OCI-LY3 (cell line): Measurements from ENCODE around the gene RPGRIP1L.

Experiments
- EZH2phosphoT487 ChIP-seq: fragments of 200-600 bp; shearing (Covaris generic); IDR thresholded peaks from 2 replicates; pipeline ENCODE4 v1.6.1; 2018; ENCODE audit warnings: antibody characterized with exemption, mixed run types, low read depth
- TF ChIP-seq, protein P1 (sequence below): fragments of 200-600, 300-600 bp; sonication (generic); IDR thresholded peaks from 2 replicates; pipeline ENCODE4 v1.5.1; 2014; ENCODE audit warnings: antibody characterized with exemption, low read length, low read depth

DNA sequence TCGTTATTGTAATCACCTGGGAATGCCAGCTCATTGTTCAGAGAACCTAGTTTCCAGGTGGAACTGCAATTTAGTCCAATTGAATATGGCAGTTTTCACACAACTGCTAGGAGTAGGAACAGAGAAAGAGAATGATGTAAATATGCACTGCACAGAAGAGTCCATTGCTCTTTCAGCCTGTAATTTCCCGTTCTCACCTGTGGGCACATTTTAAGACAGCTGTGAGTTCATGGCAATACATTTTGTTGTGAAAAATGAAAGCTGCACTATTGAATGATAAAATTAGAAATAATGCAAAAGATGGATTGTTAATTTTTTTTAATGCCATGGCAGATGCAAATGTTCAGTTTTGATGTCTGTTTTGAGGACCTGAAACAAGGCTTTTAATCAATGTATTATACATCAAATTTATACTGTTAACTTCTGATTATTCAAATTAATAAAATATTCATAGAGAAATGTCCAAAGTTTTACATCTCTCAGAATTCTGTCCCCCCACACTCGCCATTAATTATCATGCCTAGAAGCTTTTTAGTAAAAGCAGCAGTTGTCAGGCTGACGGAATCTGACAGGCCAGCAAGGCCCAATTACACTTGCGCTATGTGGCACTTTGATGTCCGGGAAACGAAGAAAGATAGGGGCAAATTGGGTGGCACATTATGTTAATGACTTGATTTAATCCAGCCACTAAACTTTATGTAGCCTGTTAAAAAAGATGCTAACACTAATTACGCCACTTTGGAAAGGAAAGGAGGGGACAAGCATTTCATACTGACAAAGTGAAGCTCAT, 72.2 kb downstream of the RPGRIP1L start:
- TF ChIP-seq, protein P1, sequence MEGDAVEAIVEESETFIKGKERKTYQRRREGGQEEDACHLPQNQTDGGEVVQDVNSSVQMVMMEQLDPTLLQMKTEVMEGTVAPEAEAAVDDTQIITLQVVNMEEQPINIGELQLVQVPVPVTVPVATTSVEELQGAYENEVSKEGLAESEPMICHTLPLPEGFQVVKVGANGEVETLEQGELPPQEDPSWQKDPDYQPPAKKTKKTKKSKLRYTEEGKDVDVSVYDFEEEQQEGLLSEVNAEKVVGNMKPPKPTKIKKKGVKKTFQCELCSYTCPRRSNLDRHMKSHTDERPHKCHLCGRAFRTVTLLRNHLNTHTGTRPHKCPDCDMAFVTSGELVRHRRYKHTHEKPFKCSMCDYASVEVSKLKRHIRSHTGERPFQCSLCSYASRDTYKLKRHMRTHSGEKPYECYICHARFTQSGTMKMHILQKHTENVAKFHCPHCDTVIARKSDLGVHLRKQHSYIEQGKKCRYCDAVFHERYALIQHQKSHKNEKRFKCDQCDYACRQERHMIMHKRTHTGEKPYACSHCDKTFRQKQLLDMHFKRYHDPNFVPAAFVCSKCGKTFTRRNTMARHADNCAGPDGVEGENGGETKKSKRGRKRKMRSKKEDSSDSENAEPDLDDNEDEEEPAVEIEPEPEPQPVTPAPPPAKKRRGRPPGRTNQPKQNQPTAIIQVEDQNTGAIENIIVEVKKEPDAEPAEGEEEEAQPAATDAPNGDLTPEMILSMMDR = no peak
- no peak for TF ChIP-seq EZH2phosphoT487
